HG03571 (cell line): ENCODE data around the gene ASMTL.
"Not testable (repeated sequence)": the region's sequence is repeated elsewhere in the genome, so short reads cannot be mapped to it uniquely, and the experiment has no call there.

Source experiments
- ATAC-seq: cut with Tn5 transposase; IDR thresholded peaks from one replicate; pipeline ENCODE4 v1.9.1; 2021; ENCODE audit not compliant: unreplicated experiment

ASMTL gene

DNA sequence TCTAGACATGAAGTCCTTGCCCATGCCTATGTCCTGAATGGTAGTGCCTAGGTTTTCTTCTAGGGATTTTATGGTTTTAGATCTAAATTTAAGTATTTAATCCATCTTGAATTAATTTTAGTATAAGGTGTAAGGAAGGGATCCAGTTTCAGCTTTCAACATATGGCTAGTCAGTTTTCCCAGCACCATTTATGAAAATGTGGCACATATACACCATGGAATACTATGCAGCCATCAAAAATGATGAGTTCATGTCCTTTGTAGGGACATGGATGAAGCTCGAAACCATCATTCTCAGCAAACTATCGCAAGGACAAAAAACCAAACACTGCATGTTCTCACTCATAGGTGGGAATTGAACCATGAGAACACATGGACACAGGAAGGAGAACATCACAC lies 29.8 kb upstream of the ASMTL start:
- ATAC-seq, result not testable (repeated sequence)

DNA sequence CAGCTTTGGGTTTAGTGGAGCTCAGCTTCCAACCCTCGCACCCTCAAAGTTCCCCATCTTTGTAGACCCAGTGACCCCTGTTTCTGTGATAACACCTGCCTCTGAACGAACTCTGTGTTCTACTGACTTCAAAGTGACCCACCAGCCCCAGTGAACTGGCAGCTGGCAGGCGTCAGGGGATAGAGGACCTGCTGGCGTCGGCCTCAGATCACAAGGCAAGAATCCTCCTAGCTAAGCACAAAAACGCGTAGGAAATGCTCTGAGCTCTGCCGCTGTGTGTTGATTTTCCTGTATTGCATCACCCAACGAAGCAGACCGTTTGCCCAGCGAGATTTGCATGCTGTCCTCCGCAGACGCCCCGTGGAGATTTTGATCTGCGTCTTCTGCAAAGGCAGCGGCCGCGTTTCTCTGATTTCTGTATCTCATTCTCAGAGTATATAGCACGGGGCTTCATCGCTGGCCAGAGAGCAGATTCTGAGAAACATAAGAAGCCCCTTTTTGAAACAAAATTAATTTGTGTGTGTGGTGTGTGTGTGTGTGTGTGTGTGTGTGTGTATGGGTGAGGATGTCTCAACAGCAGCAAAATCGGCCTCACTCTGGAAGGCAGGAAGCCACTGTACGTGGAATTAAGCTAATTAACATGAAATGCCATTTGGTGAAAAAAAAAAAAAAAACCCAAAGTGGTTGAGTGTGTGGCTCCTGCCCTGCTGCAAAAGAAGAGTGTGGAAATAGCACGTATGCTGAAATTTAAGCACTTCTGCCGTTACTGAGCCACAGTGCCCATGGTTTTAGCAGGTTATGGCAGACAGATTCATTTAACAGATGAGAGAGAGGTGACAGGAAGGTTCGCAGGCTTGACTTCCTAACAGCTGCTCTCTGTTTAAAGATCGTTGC lies 29.2 kb upstream of the ASMTL start:
- peak; percentile 45 for ATAC-seq

DNA sequence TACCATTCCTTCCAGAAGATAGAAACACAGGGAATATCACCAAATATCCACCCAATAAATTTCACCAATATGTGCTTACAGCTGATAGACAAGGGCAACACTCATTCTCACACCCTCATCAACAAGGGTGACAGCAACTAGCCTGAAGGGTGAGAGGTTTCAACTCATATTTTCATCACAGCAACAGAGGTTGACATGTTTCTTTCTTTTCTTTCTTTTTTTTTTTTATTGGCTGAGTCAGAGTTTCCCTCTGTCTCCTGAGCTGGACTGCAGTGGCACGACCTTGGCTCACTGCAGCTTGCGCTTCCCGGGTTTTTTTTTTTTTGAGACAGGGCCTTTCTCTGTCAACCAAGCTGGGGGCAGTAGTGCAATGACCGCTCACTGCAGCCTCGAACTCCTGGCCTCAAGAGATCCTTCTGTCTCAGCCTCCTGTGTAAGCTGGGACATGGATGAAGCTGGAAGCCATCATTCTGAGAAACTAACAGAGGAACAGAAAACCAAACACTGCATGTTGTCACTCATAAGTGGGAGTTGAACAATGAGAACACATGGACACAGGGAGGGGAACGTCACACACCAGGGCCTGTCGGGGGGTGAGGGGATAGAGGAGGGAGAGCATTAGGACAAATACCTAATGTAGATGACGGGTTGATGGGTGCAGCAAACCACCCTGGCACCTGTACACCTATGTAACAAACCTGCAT lies 27.5 kb upstream of the ASMTL start:
- ATAC-seq, result no peak

DNA sequence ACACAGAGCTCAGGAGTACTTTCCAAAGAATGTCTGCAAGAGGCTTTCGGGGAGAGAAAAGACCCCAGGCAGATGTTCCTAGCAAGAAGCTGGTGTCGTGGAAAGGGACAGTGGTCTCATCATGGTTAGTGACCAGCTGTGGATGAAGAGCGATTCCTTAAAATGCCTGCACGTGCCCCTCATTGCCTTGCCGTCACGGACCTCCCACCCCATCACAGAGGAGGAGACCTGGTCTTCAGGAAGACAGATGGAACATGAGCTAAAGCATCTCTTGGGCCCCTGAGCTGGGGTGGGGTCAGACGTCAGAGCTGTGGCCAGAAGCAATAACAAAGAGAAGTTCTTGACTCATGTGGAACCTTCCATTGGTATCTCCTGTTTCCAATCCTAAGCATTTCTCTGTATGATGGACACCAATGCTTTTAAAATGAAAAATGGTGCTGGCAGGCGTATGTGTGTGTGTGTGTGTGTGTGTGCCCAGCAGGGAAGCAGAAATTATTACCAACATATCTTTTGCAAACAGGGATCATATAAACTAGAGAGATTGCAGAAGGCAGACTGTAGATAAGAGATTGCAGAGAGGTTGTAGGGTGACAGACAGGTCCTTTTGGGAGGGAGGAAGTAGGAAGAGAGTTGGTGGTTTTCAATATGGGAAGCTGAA lies 25.2 kb upstream of the ASMTL start:
- ATAC-seq, result no peak

DNA sequence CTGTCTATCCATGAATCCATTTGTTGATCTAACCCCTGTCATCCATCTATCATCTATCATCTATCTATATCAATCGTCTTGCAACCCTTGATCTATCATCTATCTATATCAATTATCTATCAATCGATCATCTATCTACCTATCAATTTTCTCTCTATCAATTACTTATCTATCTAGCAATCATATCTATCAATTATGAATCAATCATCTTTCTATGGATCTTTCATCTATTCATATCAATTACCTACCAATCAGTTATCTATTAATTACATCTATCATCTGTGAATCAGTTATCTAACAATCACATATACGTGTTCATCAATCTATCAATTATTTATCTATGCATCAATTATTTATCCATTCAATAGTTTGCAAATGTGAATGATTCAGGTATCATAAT lies 24.5 kb upstream of the ASMTL start:
- ATAC-seq, result no peak

DNA sequence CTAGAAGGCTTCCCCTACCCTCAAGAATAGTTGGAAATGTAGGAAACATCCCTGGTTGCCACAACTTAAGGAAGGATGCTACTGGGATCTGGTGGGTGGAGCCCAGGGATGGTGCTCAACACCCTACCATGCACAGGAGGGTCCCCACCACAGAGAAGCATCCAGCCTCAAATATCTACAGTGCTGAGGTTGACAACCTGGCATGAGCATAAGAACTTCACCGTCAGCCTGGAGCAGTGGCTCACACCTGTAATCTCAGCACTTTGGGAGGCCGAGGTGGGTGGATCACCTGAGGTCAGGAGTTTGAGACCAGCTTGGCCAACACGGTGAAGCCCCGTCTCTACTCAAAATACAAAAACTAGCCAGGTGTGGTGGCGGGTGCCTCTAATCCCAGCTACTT lies 24.0 kb upstream of the ASMTL start:
- no peak for ATAC-seq

DNA sequence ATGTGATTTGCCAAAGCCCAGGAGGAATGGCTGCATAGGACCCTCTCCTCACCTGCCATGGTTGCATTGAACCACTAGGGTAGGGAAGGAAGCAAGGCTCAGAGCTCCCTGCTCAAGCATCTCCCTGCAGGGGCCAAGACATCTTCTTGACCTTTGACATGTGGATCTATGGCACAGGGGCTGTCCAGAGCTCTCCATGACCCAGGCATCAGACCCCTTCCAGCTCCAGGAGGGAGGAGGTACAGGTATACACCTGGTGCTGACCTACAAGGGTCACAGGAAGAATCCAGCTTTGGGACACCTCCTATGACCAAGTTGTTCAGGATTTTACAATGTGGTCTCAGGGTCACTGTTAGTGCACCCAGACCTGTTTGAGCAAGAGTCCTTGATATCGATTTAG lies 23.2 kb upstream of the ASMTL start:
- no peak for ATAC-seq

DNA sequence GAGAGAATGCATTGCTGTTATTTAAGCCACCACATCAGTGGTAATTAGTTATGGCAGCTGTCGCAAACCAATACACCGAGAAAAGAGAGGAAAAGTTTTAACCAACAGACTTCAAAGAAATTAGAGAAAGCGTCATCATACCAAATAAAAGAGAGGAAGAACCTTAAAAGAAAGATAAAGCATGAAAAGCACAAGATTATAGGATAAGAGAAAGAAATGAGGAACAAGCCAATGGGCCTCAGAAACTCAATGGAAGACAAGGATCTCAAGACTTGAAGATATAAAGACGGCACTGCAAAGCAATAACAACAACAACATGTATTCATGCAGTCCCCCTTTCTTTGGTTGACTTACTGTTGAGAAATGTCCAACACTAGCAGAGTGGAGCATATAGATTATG lies 22.8 kb upstream of the ASMTL start:
- ATAC-seq, result no peak

DNA sequence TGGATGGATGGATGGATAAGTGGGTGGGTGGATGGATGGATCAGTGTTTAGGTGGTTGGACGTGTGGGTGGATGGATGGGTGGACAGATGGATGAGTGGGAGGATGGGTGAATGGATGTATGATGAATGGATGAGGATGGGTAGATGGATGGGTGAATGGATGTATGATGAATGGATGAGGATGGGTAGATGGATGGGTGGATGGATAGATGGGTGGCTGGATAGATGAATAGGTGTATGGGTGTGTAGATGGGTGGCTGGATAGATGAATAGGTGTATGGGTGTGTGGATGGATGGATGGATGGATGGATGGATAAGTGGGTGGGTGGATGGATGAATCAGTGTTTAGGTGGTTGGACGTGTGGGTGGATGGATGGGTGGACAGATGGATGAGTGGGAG lies 21.9 kb upstream of the ASMTL start:
- ATAC-seq, result not testable (repeated sequence)

DNA sequence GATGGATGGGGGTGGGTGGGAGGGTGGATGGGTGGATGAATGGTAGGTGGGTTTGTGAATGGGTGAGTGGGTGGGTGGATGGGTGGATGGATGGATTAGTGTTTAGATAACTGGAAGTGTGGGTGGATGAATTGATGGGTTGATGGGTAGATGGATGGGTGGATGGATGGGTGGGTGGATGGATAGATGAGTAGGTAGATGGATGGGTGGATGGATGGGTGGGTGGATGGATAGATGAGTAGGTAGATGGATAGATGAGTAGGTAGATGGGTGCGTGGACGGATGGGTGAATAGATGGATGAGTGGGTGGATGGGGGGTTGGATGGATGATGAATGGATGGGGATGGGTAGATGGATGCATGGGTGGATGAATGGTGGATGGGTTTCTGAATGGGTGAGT lies 20.3 kb upstream of the ASMTL start:
- no peak for ATAC-seq

DNA sequence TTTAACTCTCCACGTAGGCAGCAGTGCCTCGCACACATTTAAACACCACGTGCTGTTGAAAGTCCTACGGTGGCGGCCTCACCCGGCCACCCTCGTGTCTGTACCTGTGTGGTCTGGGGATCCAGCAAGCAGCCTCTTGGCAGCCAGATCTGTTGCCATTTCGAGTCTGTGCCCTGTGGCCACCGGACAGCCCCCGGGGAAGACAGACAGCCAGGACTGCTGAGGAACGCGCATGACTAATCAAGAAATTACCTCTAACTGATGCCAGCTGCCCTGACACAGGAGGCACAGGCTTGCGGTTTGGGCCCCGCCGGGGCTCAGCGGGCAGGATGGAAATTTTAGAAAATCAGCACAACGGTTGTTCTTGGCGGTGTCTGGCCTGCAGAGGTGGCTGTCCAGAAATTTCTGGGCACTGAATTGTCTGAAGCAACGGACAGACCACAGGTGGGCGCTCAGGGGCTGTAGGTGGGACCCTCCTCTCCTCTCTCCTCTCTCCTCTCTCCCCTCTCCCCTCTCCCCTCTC lies 15.6 kb upstream of the ASMTL start:
- peak; percentile 46 for ATAC-seq

DNA sequence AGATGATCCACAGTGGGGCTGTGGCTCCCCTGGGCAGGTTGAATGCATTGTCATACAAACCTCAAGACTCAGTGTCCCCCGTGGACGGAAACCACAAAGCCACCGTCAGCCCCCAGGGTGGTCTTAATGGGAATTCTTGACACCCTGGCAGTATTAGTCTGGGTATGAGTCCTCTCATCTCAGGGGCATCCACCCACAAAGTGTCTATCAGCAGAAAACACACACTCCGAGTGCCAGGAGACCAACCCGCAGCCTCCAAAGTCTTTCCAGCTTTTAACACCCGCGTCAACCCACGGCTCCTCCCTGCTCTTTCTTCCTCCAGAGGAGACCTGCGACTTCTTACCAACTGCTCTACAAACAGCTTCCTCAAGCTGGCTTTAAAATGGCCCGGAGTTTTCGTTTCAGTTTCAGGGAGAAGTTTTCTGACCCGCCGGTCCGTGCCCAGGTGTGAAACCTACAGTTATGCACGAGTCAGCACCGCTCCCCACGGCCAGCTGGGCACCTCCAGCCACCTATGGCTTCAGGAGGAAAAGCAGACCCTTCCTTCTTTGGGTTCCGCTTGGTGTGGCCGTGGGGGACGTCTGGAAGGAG lies 14.4 kb upstream of the ASMTL start:
- ATAC-seq, result peak; percentile 52

DNA sequence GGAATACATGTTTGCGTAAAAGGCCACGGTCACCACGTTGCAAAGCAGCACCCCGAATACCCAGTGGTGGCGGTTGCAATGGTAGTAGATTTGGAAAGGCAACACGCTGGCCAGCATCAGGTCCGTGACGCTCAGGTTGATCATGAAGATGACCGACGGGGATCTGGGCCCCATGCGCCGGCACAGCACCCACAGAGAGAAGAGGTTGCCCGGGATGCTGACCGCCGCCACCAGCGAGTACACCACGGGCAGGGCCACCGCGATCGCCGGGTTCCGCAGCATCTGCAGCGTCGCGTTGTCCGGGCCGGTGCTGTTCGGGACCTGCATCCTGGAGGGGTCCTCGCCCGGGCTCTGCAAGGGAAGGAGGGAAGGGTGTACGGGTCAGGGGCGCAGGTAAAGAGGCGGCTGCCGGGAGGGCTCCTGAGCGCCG lies 13.5 kb upstream of the ASMTL start:
- ATAC-seq, result no peak

DNA sequence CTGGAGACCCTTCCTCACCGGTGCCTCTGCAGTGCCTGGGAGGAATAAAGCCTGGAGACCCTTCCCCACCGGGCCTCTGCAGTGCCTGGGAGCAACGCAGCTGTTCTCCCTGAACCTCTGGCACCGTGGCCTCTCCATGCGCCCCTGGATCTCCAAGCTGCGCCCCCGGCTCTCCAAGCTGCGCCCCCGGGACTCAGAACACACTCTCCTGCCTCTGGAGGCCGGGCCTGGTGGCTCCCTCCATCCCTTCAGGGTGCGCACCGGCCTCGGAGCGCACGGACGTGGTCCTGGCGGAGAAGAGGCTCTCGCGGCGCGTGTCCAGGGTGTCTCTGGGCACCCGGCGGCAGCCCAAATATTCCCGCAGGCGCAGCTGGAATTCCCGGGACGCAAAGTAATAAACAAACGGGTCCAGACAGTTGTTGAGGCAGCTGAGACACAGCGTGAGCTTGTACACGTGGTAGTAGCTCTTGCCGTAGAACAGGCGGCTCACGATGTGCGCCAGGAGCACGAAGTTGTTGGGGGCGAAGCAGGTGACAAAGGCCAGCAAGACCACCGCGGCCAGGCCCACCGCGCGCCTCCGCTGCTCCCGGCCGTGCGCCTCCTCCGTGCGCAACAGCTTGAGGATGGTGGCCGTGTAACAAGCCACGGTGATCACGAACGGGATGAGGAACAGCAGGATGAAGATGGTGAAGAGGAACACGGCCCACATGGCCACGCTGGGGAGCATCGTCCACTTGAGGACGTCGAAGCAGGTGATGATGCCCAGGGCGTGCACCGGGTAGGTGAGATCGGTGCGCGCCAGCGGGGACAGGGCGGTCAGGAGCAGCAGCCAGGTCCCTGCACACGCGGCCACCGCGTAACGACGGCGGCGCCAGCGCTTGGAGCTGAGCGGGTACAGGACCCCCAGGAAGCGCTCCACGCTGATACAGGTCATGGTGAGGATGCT lies 12.8 kb upstream of the ASMTL start:
- ATAC-seq, result no peak

DNA sequence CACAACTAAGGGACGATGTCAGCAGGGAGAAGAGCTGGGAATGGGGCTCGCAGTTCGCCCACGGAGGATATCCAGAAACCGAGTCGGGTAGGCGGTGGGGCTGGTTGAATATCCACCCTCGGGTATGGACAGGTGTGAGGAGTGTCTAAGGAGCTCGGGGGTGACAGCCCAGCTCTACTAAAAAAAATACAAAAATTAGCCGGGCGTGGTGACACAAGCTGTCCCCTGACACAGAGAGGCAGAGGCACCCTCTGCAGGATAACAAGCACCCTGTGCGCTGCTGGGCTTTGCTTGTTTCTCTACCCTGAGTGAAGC lies 12.2 kb upstream of the ASMTL start:
- ATAC-seq, result no peak

DNA sequence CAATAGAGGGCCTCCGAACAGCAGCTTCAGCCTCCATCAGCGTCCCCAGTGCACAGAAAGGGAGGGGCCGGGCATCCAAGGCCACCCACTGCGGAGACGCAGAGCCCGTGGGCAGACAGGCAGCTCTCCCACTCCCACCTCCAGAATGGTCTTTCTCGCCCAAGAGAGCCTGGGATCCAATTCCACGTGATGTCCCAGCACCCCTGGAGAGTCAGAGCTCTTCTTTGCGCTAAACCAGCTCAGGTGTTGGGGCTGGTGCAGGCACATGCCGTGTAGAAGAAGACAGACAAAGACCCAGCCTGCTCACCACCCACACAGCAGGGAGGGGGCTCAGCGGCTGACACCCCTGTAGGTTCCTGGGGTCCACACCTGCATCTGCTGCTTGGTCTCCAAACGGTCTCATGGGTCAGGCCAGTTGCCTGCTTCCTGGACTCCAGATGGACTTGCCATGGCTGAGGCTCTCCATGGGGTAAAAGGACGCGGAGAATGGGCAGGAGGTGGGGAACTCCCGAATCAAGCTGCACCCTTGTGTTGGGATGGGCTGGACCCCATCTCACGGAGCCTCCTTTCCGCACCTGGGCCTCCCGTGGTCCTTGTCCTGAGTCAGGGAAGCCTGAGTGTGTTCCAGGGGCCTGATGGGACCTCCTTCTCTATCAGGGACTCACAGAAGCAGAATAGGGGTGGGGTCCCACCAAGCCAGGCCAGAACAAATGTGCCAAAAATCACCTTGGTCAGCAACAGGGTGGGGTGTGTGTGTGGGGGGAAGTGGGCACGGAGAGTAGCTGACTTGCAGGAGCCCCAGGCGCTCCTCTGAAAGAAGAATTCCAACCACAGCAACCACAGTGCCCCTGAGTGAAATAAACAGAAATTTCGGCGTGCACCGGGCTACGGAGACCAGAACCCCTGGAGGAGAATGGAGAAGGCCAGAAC lies 11.6 kb upstream of the ASMTL start:
- no peak for ATAC-seq

DNA sequence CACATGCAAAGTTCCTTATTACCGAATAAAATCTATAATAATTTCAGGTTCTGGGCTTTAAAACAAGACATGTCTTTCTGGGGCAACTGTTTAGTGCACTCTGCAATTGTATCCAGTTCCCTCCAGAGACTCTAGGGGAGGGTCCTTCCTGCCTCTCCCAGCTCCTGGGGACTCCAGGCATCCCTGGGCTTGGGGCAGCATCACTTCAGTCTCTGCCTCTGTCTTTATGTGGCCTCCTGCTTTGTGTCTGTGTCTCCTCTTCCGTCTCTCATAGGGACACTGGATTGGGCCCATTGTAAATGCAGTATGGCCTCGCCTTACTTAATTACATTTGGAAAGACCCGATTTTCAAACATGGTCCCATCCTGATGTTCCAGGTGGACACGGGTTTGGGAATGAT lies 10.9 kb upstream of the ASMTL start:
- ATAC-seq, result no peak

DNA sequence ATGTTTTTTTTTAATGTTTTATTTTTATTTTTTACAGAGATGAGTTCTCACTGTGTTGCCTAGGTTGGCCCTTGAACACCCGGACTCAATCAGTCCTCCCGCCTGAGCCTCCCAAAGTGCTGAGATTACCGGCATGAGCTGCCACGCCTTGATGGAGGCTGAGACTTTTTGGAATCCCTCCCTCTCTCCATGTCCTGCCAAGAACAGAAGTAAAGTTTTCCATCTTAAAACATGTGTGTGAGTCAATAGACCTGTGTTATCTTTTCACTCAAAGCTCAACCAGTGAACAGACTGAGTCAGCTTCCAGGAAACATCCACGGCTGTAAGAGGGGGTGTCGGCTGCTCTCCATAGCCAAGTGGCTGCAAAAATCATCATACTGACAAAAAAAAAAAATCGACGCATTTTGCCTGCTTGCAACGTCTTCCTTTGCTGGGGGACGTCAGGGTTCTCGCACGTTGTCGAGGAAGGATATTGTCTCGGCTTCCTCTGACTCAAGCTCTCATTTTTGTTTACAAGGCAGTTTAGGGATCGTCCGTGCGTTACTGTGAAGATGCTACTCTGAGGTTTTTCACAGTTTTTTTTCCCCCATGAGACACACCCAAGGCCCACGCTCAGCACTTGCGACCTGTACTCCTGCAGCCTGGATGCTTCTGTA lies 10.0 kb upstream of the ASMTL start:
- ATAC-seq, result no peak

DNA sequence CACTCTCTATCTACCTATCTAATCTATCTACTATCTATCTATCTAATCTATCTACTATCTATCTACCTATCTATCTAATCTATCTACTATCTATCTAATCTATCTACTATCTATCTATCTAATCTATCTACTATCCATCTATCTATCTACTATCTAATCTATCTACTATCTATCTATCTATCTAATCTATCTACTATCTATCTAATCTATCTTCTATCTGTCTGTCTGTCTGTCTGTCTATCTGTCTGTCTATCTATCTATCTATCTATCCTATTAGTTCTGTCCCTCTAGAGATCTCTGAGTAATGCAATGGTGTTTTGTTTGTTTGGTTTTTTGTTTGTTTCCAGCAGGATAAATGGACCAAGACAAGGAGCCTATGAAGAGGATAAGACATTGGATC lies 9.4 kb upstream of the ASMTL start:
- ATAC-seq, result no peak
